Measurements from ENCODE around the gene C2CD4B.

Gene C2CD4B

GRCh38 chr15:62133141-62133540 lies 31.9 kb downstream of the C2CD4B start:
- Histone ChIP-seq H3K27ac (ENCODE audit: low read depth, low read length) (no peak overlapping the region), H3K27me3 (ENCODE audit: control insufficient read depth, insufficient read depth, low read length) (no peaks in the 10 kb centered on the region), H3K4me3 (ENCODE audit: low read depth, low read length) (no peak overlapping the region), H3K9ac (ENCODE audit: low read depth, low read length) (no peak overlapping the region), H3K36me3 (ENCODE audit: control insufficient read depth, insufficient read depth, low read length) (no peaks in the 10 kb centered on the region), H3K4me1 (ENCODE audit: control insufficient read depth, insufficient read depth, low read length) (no peaks in the 10 kb centered on the region), H3K9me3 (ENCODE audit: control insufficient read depth, insufficient read depth, low read length) (no peaks in the 10 kb centered on the region)

GRCh38 chr15:62128916-62129315 lies 36.2 kb downstream of the C2CD4B start:
- Histone ChIP-seq H3K36me3 (ENCODE audit: control insufficient read depth, insufficient read depth, low read length) (no peaks in the 10 kb centered on the region), H3K9me3 (ENCODE audit: control insufficient read depth, insufficient read depth, low read length) (no peaks in the 10 kb centered on the region), H3K4me1 (ENCODE audit: control insufficient read depth, insufficient read depth, low read length) (peaks cover 9% of the 10 kb centered on the region; the same call in 1 of the 2 replicates), H3K27me3 (ENCODE audit: control insufficient read depth, insufficient read depth, low read length) (no peaks in the 10 kb centered on the region), H3K9ac (ENCODE audit: low read depth, low read length) (no peak overlapping the region), H3K27ac (ENCODE audit: low read depth, low read length) (no peak overlapping the region), H3K4me3 (ENCODE audit: low read depth, low read length) (no peak overlapping the region)

- H3K4me1 ChIP-seq (ENCODE audit: control insufficient read depth, insufficient read depth, low read length), result peaks cover 9% of the 10 kb centered on the region; the same call in 1 of the 2 replicates
- no peak overlapping the region for H3K4me3 ChIP-seq (ENCODE audit: low read depth, low read length)
Observed at GRCh38 chr15:62126364-62126763, 38.7 kb downstream of the C2CD4B start.

GRCh38 chr15:62125773-62126172 lies 39.3 kb downstream of the C2CD4B start:
- no peaks in the 10 kb centered on the region for H3K36me3 ChIP-seq (ENCODE audit: control insufficient read depth, insufficient read depth, low read length)
- no peak overlapping the region for H3K9ac ChIP-seq (ENCODE audit: low read depth, low read length)
- no peaks in the 10 kb centered on the region for H3K27me3 ChIP-seq (ENCODE audit: control insufficient read depth, insufficient read depth, low read length)
- H3K27ac ChIP-seq (ENCODE audit: low read depth, low read length), result no peak overlapping the region
- H3K4me1 ChIP-seq (ENCODE audit: control insufficient read depth, insufficient read depth, low read length), result peaks cover 9% of the 10 kb centered on the region; the same call in 1 of the 2 replicates
- H3K4me3 ChIP-seq (ENCODE audit: low read depth, low read length), result no peak overlapping the region
- H3K9me3 ChIP-seq (ENCODE audit: control insufficient read depth, insufficient read depth, low read length), result no peaks in the 10 kb centered on the region

More at GRCh38 chr15:62126364-62126763, 38.7 kb downstream of the C2CD4B start:
- no peak overlapping the region for H3K9ac ChIP-seq (ENCODE audit: low read depth, low read length)
- no peak overlapping the region for H3K27ac ChIP-seq (ENCODE audit: low read depth, low read length)
- no peaks in the 10 kb centered on the region for H3K27me3 ChIP-seq (ENCODE audit: control insufficient read depth, insufficient read depth, low read length)
- H3K9me3 ChIP-seq (ENCODE audit: control insufficient read depth, insufficient read depth, low read length), result no peaks in the 10 kb centered on the region
- no peaks in the 10 kb centered on the region for H3K36me3 ChIP-seq (ENCODE audit: control insufficient read depth, insufficient read depth, low read length)

GRCh38 chr15:62124973-62125303 lies 40.1 kb downstream of the C2CD4B start:
- Histone ChIP-seq H3K9ac (ENCODE audit: low read depth, low read length) (no peak overlapping the region), H3K27me3 (ENCODE audit: control insufficient read depth, insufficient read depth, low read length) (no peaks in the 10 kb centered on the region), H3K4me1 (ENCODE audit: control insufficient read depth, insufficient read depth, low read length) (peaks cover 9% of the 10 kb centered on the region; the same call in 1 of the 2 replicates), H3K9me3 (ENCODE audit: control insufficient read depth, insufficient read depth, low read length) (no peaks in the 10 kb centered on the region), H3K4me3 (ENCODE audit: low read depth, low read length) (no peak overlapping the region), H3K36me3 (ENCODE audit: control insufficient read depth, insufficient read depth, low read length) (no peaks in the 10 kb centered on the region), H3K27ac (ENCODE audit: low read depth, low read length) (no peak overlapping the region)

- no peak overlapping the region for H3K27ac ChIP-seq (ENCODE audit: low read depth, low read length)
- peaks cover 10% of the 10 kb centered on the region; the same call in 1 of the 2 replicates for H3K4me1 ChIP-seq (ENCODE audit: control insufficient read depth, insufficient read depth, low read length)
- no peak overlapping the region for H3K9ac ChIP-seq (ENCODE audit: low read depth, low read length)
- no peaks in the 10 kb centered on the region for H3K9me3 ChIP-seq (ENCODE audit: control insufficient read depth, insufficient read depth, low read length)
- H3K27me3 ChIP-seq (ENCODE audit: control insufficient read depth, insufficient read depth, low read length), result no peaks in the 10 kb centered on the region
- no peaks in the 10 kb centered on the region for H3K36me3 ChIP-seq (ENCODE audit: control insufficient read depth, insufficient read depth, low read length)
- H3K4me3 ChIP-seq (ENCODE audit: low read depth, low read length), result no peak overlapping the region
Observed at GRCh38 chr15:62124176-62124972, 40.7 kb downstream of the C2CD4B start.

GRCh38 chr15:62122249-62122648 lies 42.8 kb downstream of the C2CD4B start:
- no peaks in the 10 kb centered on the region for H3K27me3 ChIP-seq (ENCODE audit: control insufficient read depth, insufficient read depth, low read length)
- H3K27ac ChIP-seq (ENCODE audit: low read depth, low read length), result no peak overlapping the region
- no peak overlapping the region for H3K9ac ChIP-seq (ENCODE audit: low read depth, low read length)
- H3K4me1 ChIP-seq (ENCODE audit: control insufficient read depth, insufficient read depth, low read length), result peaks cover 15% of the 10 kb centered on the region; the same call in 1 of the 2 replicates
- H3K9me3 ChIP-seq (ENCODE audit: control insufficient read depth, insufficient read depth, low read length), result no peaks in the 10 kb centered on the region
- no peak overlapping the region for H3K4me3 ChIP-seq (ENCODE audit: low read depth, low read length)
- no peaks in the 10 kb centered on the region for H3K36me3 ChIP-seq (ENCODE audit: control insufficient read depth, insufficient read depth, low read length)

- Histone ChIP-seq H3K4me1 (ENCODE audit: control insufficient read depth, insufficient read depth, low read length) (peaks cover 15% of the 10 kb centered on the region; the same call in 1 of the 2 replicates), H3K36me3 (ENCODE audit: control insufficient read depth, insufficient read depth, low read length) (no peaks in the 10 kb centered on the region), H3K9ac (ENCODE audit: low read depth, low read length) (no peak overlapping the region), H3K27ac (ENCODE audit: low read depth, low read length) (no peak overlapping the region), H3K9me3 (ENCODE audit: control insufficient read depth, insufficient read depth, low read length) (no peaks in the 10 kb centered on the region), H3K27me3 (ENCODE audit: control insufficient read depth, insufficient read depth, low read length) (no peaks in the 10 kb centered on the region), H3K4me3 (ENCODE audit: low read depth, low read length) (no peak overlapping the region)
Observed at GRCh38 chr15:62121273-62122015, 43.6 kb downstream of the C2CD4B start.

- H3K27ac ChIP-seq (ENCODE audit: low read depth, low read length), result no peak overlapping the region
- H3K4me3 ChIP-seq (ENCODE audit: low read depth, low read length), result no peak overlapping the region
- H3K4me1 ChIP-seq (ENCODE audit: control insufficient read depth, insufficient read depth, low read length), result peaks cover 15% of the 10 kb centered on the region; the same call in 1 of the 2 replicates
Observed at GRCh38 chr15:62120776-62121175, 44.3 kb downstream of the C2CD4B start.

GRCh38 chr15:62119874-62120273 lies 45.2 kb downstream of the C2CD4B start:
- no peak overlapping the region for H3K4me3 ChIP-seq (ENCODE audit: low read depth, low read length)
- no peaks in the 10 kb centered on the region for H3K36me3 ChIP-seq (ENCODE audit: control insufficient read depth, insufficient read depth, low read length)
- H3K9ac ChIP-seq (ENCODE audit: low read depth, low read length), result no peak overlapping the region

More at GRCh38 chr15:62120776-62121175, 44.3 kb downstream of the C2CD4B start:
- H3K36me3 ChIP-seq (ENCODE audit: control insufficient read depth, insufficient read depth, low read length), result no peaks in the 10 kb centered on the region
- no peaks in the 10 kb centered on the region for H3K27me3 ChIP-seq (ENCODE audit: control insufficient read depth, insufficient read depth, low read length)
- H3K9me3 ChIP-seq (ENCODE audit: control insufficient read depth, insufficient read depth, low read length), result no peaks in the 10 kb centered on the region
- no peak overlapping the region for H3K9ac ChIP-seq (ENCODE audit: low read depth, low read length)

More at GRCh38 chr15:62119874-62120273, 45.2 kb downstream of the C2CD4B start:
- Histone ChIP-seq H3K27me3 (ENCODE audit: control insufficient read depth, insufficient read depth, low read length) (no peaks in the 10 kb centered on the region), H3K4me1 (ENCODE audit: control insufficient read depth, insufficient read depth, low read length) (peaks cover 15% of the 10 kb centered on the region; the same call in 1 of the 2 replicates), H3K9me3 (ENCODE audit: control insufficient read depth, insufficient read depth, low read length) (no peaks in the 10 kb centered on the region), H3K27ac (ENCODE audit: low read depth, low read length) (no peak overlapping the region)

Measured in HUES48 (cell line).